T-helper 2 cell (primary cell): Measurements from ENCODE around the gene GNG12.

Source experiments
- DNase-seq, 5 experiments: peaks; one replicate each; pipeline versions ENCODE4 v3.0.0 to v3.0.0-alpha.2; 2012 to 2022

GNG12 gene

GRCh38 chr1:67726224-67726623 lies 107.0 kb downstream of the GNG12 start:
- DNase-seq = no peak

GRCh38 chr1:67724928-67725560 lies 108.2 kb downstream of the GNG12 start:
- DNase-seq = no peak

GRCh38 chr1:67723620-67724019 lies 109.6 kb downstream of the GNG12 start:
- no peak for DNase-seq

- DNase-seq = no peak
These were observed 110.1 kb downstream of the GNG12 start for GRCh38 chr1:67723126-67723525.

GRCh38 chr1:67722292-67722944 lies 110.8 kb downstream of the GNG12 start:
- no peak for DNase-seq

GRCh38 chr1:67721650-67722291 lies 111.5 kb downstream of the GNG12 start:
- DNase-seq = no peak

- no peak for DNase-seq
These were observed 112.2 kb downstream of the GNG12 start for GRCh38 chr1:67721112-67721511.

- DNase-seq = no peak
These were observed 113.7 kb downstream of the GNG12 start for GRCh38 chr1:67719329-67720196.

- DNase-seq = no peak
These were observed 115.4 kb downstream of the GNG12 start for GRCh38 chr1:67717876-67718275.

GRCh38 chr1:67716800-67717199 lies 116.5 kb downstream of the GNG12 start:
- DNase-seq = no peak

GRCh38 chr1:67715819-67716218 lies 117.4 kb downstream of the GNG12 start:
- DNase-seq = no peak

GRCh38 chr1:67713057-67713846 lies 120.0 kb downstream of the GNG12 start:
- no peak for DNase-seq

- no peak for DNase-seq
These were observed 121.4 kb downstream of the GNG12 start for GRCh38 chr1:67711855-67712212.

GRCh38 chr1:67711158-67711854 lies 122.0 kb downstream of the GNG12 start:
- DNase-seq = no peak

GRCh38 chr1:67710417-67710816 lies 122.8 kb downstream of the GNG12 start:
- DNase-seq = no peak

GRCh38 chr1:67708606-67709005 lies 124.7 kb downstream of the GNG12 start:
- DNase-seq = no peak

- no peak for DNase-seq
These were observed 127.4 kb downstream of the GNG12 start for GRCh38 chr1:67705735-67706453.

GRCh38 chr1:67704351-67704750 lies 128.9 kb downstream of the GNG12 start:
- no peak for DNase-seq

GRCh38 chr1:67701876-67702275 lies 131.4 kb downstream of the GNG12 start:
- no peak for DNase-seq

GRCh38 chr1:67700692-67701410 lies 132.4 kb downstream of the GNG12 start:
- DNase-seq = no peak
